Left ventricle myocardium superior (tissue), 1 donor: ENCODE data around the gene ZGLP1. TPM values are rescaled to one million over a fixed set of nuclear protein-coding genes. Genes with fewer than 3 reads are reported as not detected.
"Not testable (repeated sequence)": the region's sequence is repeated elsewhere in the genome, so short reads cannot be mapped to it uniquely, and the experiment has no call there.

ENCODE experiments used
- ATAC-seq: fragments of 200-7000 bp; cut with Tn5 transposase; one replicate; pipeline ENCODE4 v1.9.1; 2020; ENCODE audit warnings: mild to moderate bottlenecking, moderate library complexity
- DNase-seq: peaks from one replicate; pipeline ENCODE4 v3.0.0-alpha.2; 2020
- intact Hi-C: fragments of 100-400 bp; cut with micrococcal nuclease; formaldehyde crosslinking; loops from one replicate; pipeline ENCODE4 v1.11.0; 2022
- long read RNA-seq: library from polyadenylated mRNA; unstranded; transcript quantifications from one replicate; pipeline ENCODE4 v2.0.0, GENCODE V29; 2021
- total RNA-seq: library from RNA; stranded (reverse); fragmentation: NEBNext Ultra II Directional; extraction: Animal tissue kit (Norgen Biotek cat#: 25700); gene quantifications from one replicate; pipeline ENCODE4 v1.2.1, GENCODE V29; 2021
- donor health status: DM: no; HTN: yes; CAD: no; lungs with severe emphysema.

The ZGLP1 gene
- total RNA-seq, result 0.87 TPM
- long read RNA-seq, result 0 reads

- intact Hi-C loops, result no loop called here
- DNase-seq, result no peak
- ATAC-seq, result no peak
These were observed at the start of gene ZGLP1 for GRCh38 chr19:10309423-10309822. Gene ZGLP1 (minus strand): TSS chr19:10309815.

- no peak for ATAC-seq
- intact Hi-C loops, result no loop called here
- no peak for DNase-seq
These were observed 46.8 kb upstream of the ZGLP1 start for GRCh38 chr19:10356431-10356830.

- intact Hi-C loops, result no loop called here
- ATAC-seq (peak; percentile 88), DNase-seq (peak; percentile 89)
These were observed 44.3 kb upstream of the ZGLP1 start for GRCh38 chr19:10353793-10354391.

GRCh38 chr19:10352764-10353671 is 43.4 kb upstream of the ZGLP1 start:
- intact Hi-C loops, result no loop called here

GRCh38 chr19:10346509-10346908 is 36.9 kb upstream of the ZGLP1 start:
- peak; percentile 40 for DNase-seq
- intact Hi-C loops, result no loop called here
- ATAC-seq, result peak; percentile 48

More at GRCh38 chr19:10352764-10353671, 43.4 kb upstream of the ZGLP1 start:
- peak; percentile 89 for ATAC-seq
- DNase-seq, result peak; percentile 87

- intact Hi-C loops, result no loop called here
- ATAC-seq, result no peak
- DNase-seq, result no peak
These were observed 35.2 kb upstream of the ZGLP1 start for GRCh38 chr19:10344780-10345179.

- ATAC-seq, result no peak
- intact Hi-C loops, result no loop called here
- DNase-seq, result no peak
These were observed 33.9 kb upstream of the ZGLP1 start for GRCh38 chr19:10343495-10343894.

- DNase-seq (no peak), ATAC-seq (no peak)
- intact Hi-C loops, result loop anchor here (10.0 kb wide), 1 partner anchor 55 kb away; the partner anchor contains the start of genes ICAM4 and ICAM5
These were observed 30.4 kb upstream of the ZGLP1 start for GRCh38 chr19:10339977-10340376.

GRCh38 chr19:10339380-10339960 is 29.9 kb upstream of the ZGLP1 start, which contains the start of gene ICAM3:
Gene ICAM3 (minus strand): TSS chr19:10339624. CDS start chr19:10339614, 10 bp downstream.
- ATAC-seq (no peak), DNase-seq (no peak)
- intact Hi-C loops, result loop anchor here (10.0 kb wide), 1 partner anchor 55 kb away; the partner anchor contains the start of genes ICAM4 and ICAM5

GRCh38 chr19:10338940-10339339 is 29.3 kb upstream of the ZGLP1 start:
- intact Hi-C loops, result loop anchor here (10.0 kb wide), 1 partner anchor 54 kb away; the partner anchor contains the start of genes ICAM4 and ICAM5
- ATAC-seq (no peak), DNase-seq (no peak)

- DNase-seq, ATAC-seq: not testable (repeated sequence)
- intact Hi-C loops, result loop anchor here (10.0 kb wide), 1 partner anchor 52 kb away; the partner anchor contains the start of genes ICAM4 and ICAM5
These were observed 27.1 kb upstream of the ZGLP1 start for GRCh38 chr19:10336725-10337124.

- ATAC-seq (no peak), DNase-seq (peak; percentile 56)
These were observed 25.9 kb upstream of the ZGLP1 start for GRCh38 chr19:10335352-10335985.

GRCh38 chr19:10334588-10335351 is 25.2 kb upstream of the ZGLP1 start:
- intact Hi-C loops, result loop anchor here (10.0 kb wide), 1 partner anchor 50 kb away; the partner anchor contains the start of genes ICAM4 and ICAM5
- peak; percentile 88 for ATAC-seq
- peak; percentile 96 for DNase-seq

More at GRCh38 chr19:10335352-10335985, 25.9 kb upstream of the ZGLP1 start:
- intact Hi-C loops, result loop anchor here (10.0 kb wide), 1 partner anchor 51 kb away; the partner anchor contains the start of genes ICAM4 and ICAM5

GRCh38 chr19:10333758-10334587 is 24.4 kb upstream of the ZGLP1 start:
- intact Hi-C loops, result loop anchor here (10.0 kb wide), 1 partner anchor 49 kb away; the partner anchor contains the start of genes ICAM4 and ICAM5
- ATAC-seq (no peak), DNase-seq (no peak)

- intact Hi-C loops, result loop anchor here (10.0 kb wide), 1 partner anchor 48 kb away; the partner anchor contains the start of genes ICAM4 and ICAM5
- DNase-seq (peak; percentile 99), ATAC-seq (peak; percentile 94)
These were observed 23.5 kb upstream of the ZGLP1 start, which contains the start of gene RAVER1 for GRCh38 chr19:10332965-10333757. Gene RAVER1 (minus strand): TSS chr19:10333529. CDS start chr19:10333507, 22 bp downstream.
